GM10266 (cell line): Measurements from ENCODE around the gene PCDHGB7.
A peak's percentile ranks its signal among the peaks of the same experiment; 100 is the strongest.
"Not testable (repeated sequence)": the region's sequence is repeated elsewhere in the genome, so short reads cannot be mapped to it uniquely, and the experiment has no call there.

ENCODE experiments used
- DNase-seq: peaks from one replicate; pipeline ENCODE4 v3.0.0; 2012; ENCODE audit errors: extremely low spot score
- TF ChIP-seq, protein P1 (sequence below): IDR thresholded peaks from 2 replicates; pipeline ENCODE4 v1.5.1; 2012; ENCODE audit warnings: mild to moderate bottlenecking, low read depth; ENCODE audit not compliant: control insufficient read depth, insufficient read depth; ENCODE audit errors: missing control alignments

PCDHGB7 gene

GRCh38 chr5:141417494-141418172 lies at the start of gene PCDHGB7:
PCDHGB7 (plus strand) TSS chr5:141417677; CDS start chr5:141417860, 183 bp downstream.
- DNase-seq = peak; percentile 85
- TF ChIP-seq, protein P1, sequence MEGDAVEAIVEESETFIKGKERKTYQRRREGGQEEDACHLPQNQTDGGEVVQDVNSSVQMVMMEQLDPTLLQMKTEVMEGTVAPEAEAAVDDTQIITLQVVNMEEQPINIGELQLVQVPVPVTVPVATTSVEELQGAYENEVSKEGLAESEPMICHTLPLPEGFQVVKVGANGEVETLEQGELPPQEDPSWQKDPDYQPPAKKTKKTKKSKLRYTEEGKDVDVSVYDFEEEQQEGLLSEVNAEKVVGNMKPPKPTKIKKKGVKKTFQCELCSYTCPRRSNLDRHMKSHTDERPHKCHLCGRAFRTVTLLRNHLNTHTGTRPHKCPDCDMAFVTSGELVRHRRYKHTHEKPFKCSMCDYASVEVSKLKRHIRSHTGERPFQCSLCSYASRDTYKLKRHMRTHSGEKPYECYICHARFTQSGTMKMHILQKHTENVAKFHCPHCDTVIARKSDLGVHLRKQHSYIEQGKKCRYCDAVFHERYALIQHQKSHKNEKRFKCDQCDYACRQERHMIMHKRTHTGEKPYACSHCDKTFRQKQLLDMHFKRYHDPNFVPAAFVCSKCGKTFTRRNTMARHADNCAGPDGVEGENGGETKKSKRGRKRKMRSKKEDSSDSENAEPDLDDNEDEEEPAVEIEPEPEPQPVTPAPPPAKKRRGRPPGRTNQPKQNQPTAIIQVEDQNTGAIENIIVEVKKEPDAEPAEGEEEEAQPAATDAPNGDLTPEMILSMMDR = peak; percentile 81

- DNase-seq = peak; percentile 65
- TF ChIP-seq, protein P1 = peak; percentile 48
These were observed 47.3 kb upstream of the PCDHGB7 start, which contains the start of gene PCDHGB3 for GRCh38 chr5:141369994-141370848. PCDHGB3 (plus strand) TSS chr5:141370242; CDS start chr5:141370395, 153 bp downstream.

- TF ChIP-seq, protein P1 = no peak
- no peak for DNase-seq
These were observed 45.7 kb upstream of the PCDHGB7 start for GRCh38 chr5:141371572-141372475.

GRCh38 chr5:141373673-141374317 lies 43.7 kb upstream of the PCDHGB7 start, which contains the start of gene PCDHGA6:
PCDHGA6 (plus strand) TSS chr5:141373891; CDS start chr5:141374084, 193 bp downstream.
- no peak for DNase-seq
- TF ChIP-seq, protein P1 = peak; percentile 32

DNA sequence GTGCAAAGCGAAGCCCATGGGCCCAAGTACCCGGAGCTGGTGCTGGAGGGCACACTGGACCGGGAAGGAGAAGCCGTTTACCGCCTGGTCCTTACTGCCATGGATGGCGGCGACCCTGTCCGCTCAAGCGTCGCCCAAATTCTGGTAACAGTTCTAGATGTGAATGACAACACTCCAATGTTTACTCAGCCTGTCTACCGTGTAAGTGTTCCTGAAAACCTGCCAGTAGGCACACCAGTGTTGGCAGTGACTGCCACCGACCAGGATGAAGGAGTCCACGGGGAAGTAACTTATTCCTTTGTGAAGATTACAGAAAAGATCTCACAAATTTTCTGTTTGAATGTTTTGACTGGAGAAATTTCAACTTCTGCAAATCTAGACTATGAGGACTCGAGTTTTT lies 42.9 kb upstream of the PCDHGB7 start:
- DNase-seq = no peak
- TF ChIP-seq, protein P1 = no peak

- DNase-seq = not testable (repeated sequence)
These were observed 41.9 kb upstream of the PCDHGB7 start for GRCh38 chr5:141375444-141376155.
